DOHH2 (cell line): ENCODE measurements around the gene TXNRD2.

Source experiments
- CTCF ChIP-seq: fragments of 200-600 bp; sonication (generic); IDR thresholded peaks from one replicate; pipeline ENCODE4 v1.5.1; 2014; ENCODE audit warnings: antibody characterized with exemption, mild to moderate bottlenecking, low read depth, low read length; ENCODE audit not compliant: poor library complexity, severe bottlenecking
- EZH2phosphoT487 ChIP-seq: fragments of 200-600 bp; sonication (generic); IDR thresholded peaks from 2 replicates; pipeline ENCODE4 v1.6.1; 2017; ENCODE audit warnings: borderline replicate concordance, mild to moderate bottlenecking, antibody characterized with exemption, low read length, moderate library complexity, mixed read lengths

GRCh38 chr22:19891317-19892256, 50.0 kb downstream of the TXNRD2 start:
- TF ChIP-seq CTCF = no peak
- TF ChIP-seq EZH2phosphoT487 = no peak
